Caki2 (cell line): ENCODE data around the gene TRHDE. TPM values are rescaled to one million over a fixed set of nuclear protein-coding genes. Genes with fewer than 3 reads are reported as not detected.
"Not testable (repeated sequence)": the region's sequence is repeated elsewhere in the genome, so short reads cannot be mapped to it uniquely, and the experiment has no call there.

Experiments used
- DNase-seq: peaks from one replicate; pipeline ENCODE4 v3.0.0-alpha.2; 2015; ENCODE audit warnings: low read depth
- in situ Hi-C: cut with HindIII; loops from 2 replicates; pipeline ENCODE4 v1.10.0; 2016; ENCODE audit warnings: low sequenced_read_pairs, low pct_unique_long_range_greater_than_20kb, mixed read lengths
- total RNA-seq: library from RNA; depleted of rRNA; stranded (reverse); fragments of >200 nt; shearing (Covaris generic); gene quantifications from 2 replicates; pipeline ENCODE4 v1.2.3, GENCODE V29; 2014; ENCODE audit warnings: low replicate concordance

The TRHDE gene
- total RNA-seq, 1 experiment from 2014 or later = 36.2 TPM

- in situ Hi-C loops = no loop called here
- no peak for DNase-seq
Measured at GRCh38 chr12:72467985-72468384, 195.8 kb downstream of the TRHDE start.

GRCh38 chr12:72468505-72468904, 196.3 kb downstream of the TRHDE start:
- no peak for DNase-seq
- in situ Hi-C loops = no loop called here

GRCh38 chr12:72471806-72472205, 199.6 kb downstream of the TRHDE start:
- in situ Hi-C loops = no loop called here
- no peak for DNase-seq

GRCh38 chr12:72472350-72472749, 200.2 kb downstream of the TRHDE start:
- in situ Hi-C loops = no loop called here
- no peak for DNase-seq

- DNase-seq = no peak
- in situ Hi-C loops = no loop called here
Measured at GRCh38 chr12:72476301-72476700, 204.1 kb downstream of the TRHDE start.

GRCh38 chr12:72485017-72485701, 213.0 kb downstream of the TRHDE start:
- in situ Hi-C loops = no loop called here
- no peak for DNase-seq

- no peak for DNase-seq
- in situ Hi-C loops = no loop called here
Measured at GRCh38 chr12:72491426-72491825, 219.3 kb downstream of the TRHDE start.

GRCh38 chr12:72493407-72493806, 221.2 kb downstream of the TRHDE start:
- in situ Hi-C loops = no loop called here
- no peak for DNase-seq

GRCh38 chr12:72498354-72498753, 226.2 kb downstream of the TRHDE start:
- in situ Hi-C loops = no loop called here

GRCh38 chr12:72499244-72499643, 227.1 kb downstream of the TRHDE start:
- no peak for DNase-seq
- in situ Hi-C loops = no loop called here

More at GRCh38 chr12:72498354-72498753, 226.2 kb downstream of the TRHDE start:
- DNase-seq = no peak

GRCh38 chr12:72502546-72502945, 230.4 kb downstream of the TRHDE start:
- no peak for DNase-seq
- in situ Hi-C loops = no loop called here

- in situ Hi-C loops = no loop called here
- DNase-seq = no peak
Measured at GRCh38 chr12:72505227-72505626, 233.1 kb downstream of the TRHDE start.

- in situ Hi-C loops = no loop called here
- no peak for DNase-seq
Measured at GRCh38 chr12:72509891-72510290, 237.7 kb downstream of the TRHDE start.

- no peak for DNase-seq
- in situ Hi-C loops = no loop called here
Measured at GRCh38 chr12:72510772-72511171, 238.6 kb downstream of the TRHDE start.

- in situ Hi-C loops = no loop called here
- no peak for DNase-seq
Measured at GRCh38 chr12:72511498-72511897, 239.3 kb downstream of the TRHDE start.

GRCh38 chr12:72511906-72512305, 239.7 kb downstream of the TRHDE start:
- no peak for DNase-seq

GRCh38 chr12:72520044-72520678, 248.0 kb downstream of the TRHDE start:
- DNase-seq, in situ Hi-C loops: not testable (repeated sequence)

More at GRCh38 chr12:72511906-72512305, 239.7 kb downstream of the TRHDE start:
- in situ Hi-C loops = no loop called here

- no peak for DNase-seq
- in situ Hi-C loops = no loop called here
Measured at GRCh38 chr12:72521326-72521725, 249.2 kb downstream of the TRHDE start.

GRCh38 chr12:72522411-72522810, 250.2 kb downstream of the TRHDE start:
- in situ Hi-C loops = no loop called here
- no peak for DNase-seq

GRCh38 chr12:72523754-72524153, 251.6 kb downstream of the TRHDE start:
- DNase-seq = no peak

More at GRCh38 chr12:72523754-72524153, 251.6 kb downstream of the TRHDE start:
- in situ Hi-C loops = no loop called here
